HepG2 (cell line): ENCODE data around the gene CEP83. TPM values are rescaled to one million over a fixed set of nuclear protein-coding genes. Genes with fewer than 3 reads are reported as not detected.

Source experiments
- ATAC-seq: fragments of 200-7000 bp; cut with Tn5 transposase; 3 replicates; pipeline ENCODE4 v1.9.1; 2020; ENCODE audit warnings: mild to moderate bottlenecking, moderate library complexity
- BruUV-seq: library from RNA; stranded (reverse); fragments of 400-500 nt; replicated peaks from 2 replicates; lab custom pipeline; 2021; lab: Mats Ljungman, UMichigan
- CTCF ChIA-PET: fragments of 300-600 bp; formaldehyde crosslinking; extraction: SDS; loops from one replicate; lab custom pipeline; 2021; ENCODE audit warnings: low total read pairs, inconsistent platforms, low intra/inter-chr PET ratio; lab: Yijun Ruan, JAX
- POLR2A ChIA-PET: fragments of 350-600 bp; sonication (Branson Sonifier 250); formaldehyde crosslinking; loops from one replicate; lab custom pipeline; 2020; ENCODE audit warnings: antibody characterized with exemption, inconsistent platforms; lab: Yijun Ruan, JAX
- DNase-seq: peaks from one replicate; pipeline ENCODE4 v3.0.0-alpha.2; 2015; ENCODE audit warnings: low spot score
- FAIRE-seq: peaks from 3 replicates; lab custom pipeline; 2011; peaks lifted over from hg19 to GRCh38; lab: Jason Lieb, UNC
- H2AFZ ChIP-seq: one replicate; pipeline ENCODE4 v1.6.1; 2011; ENCODE audit warnings: low read length, inconsistent platforms
- H3K27ac ChIP-seq: fragments of 300-600 bp; 3 replicates; pipeline ENCODE4 v1.8.0; 2011; ENCODE audit warnings: mixed run types, mild to moderate bottlenecking, mixed read lengths, low read length, inconsistent platforms; ENCODE audit not compliant: insufficient read depth; ENCODE audit errors: extremely low read length
- H3K27me3 ChIP-seq, 2 experiments: fragments of 200-600 bp in 1 of 2; 2 replicates in 1 of 2; 3 replicates in 1 of 2; pipeline versions ENCODE4 v1.6.0 to v1.8.0; 2011; ENCODE audit warnings: low read length in 2 of 2, mild to moderate bottlenecking in 2 of 2, moderate library complexity in 2 of 2, inconsistent platforms in 1 of 2; ENCODE audit not compliant: insufficient read depth in 2 of 2, control insufficient read depth in 1 of 2
- H3K36me3 ChIP-seq, 2 experiments: fragments of 200-600 bp in 1 of 2; replicated peaks in 1 of 2; 2 replicates in 1 of 2; 3 replicates in 1 of 2; pipeline versions ENCODE4 v1.5.1 to v1.8.0; 2011; ENCODE audit warnings: low read length in 2 of 2, inconsistent platforms in 1 of 2; ENCODE audit not compliant: insufficient read depth in 2 of 2, control insufficient read depth in 1 of 2
- H3K4me1 ChIP-seq: 2 replicates; pipeline ENCODE4 v1.5.1; 2012; ENCODE audit warnings: low read length, inconsistent platforms; ENCODE audit not compliant: insufficient read depth
- H3K4me2 ChIP-seq: 2 replicates; pipeline ENCODE4 v1.6.0; 2011; ENCODE audit warnings: low read depth, low read length, inconsistent platforms
- H3K4me3 ChIP-seq, 3 experiments: fragments of 200-600 bp in 1 of 3; sonication (generic), shearing (Covaris generic) in 1 of 3; replicated peaks in 1 of 3; 2 replicates each; pipeline ENCODE4 v1.5.1; 2011 to 2016; ENCODE audit warnings: low read length in 3 of 3, inconsistent platforms in 2 of 3, low read depth in 2 of 3, mild to moderate bottlenecking in 2 of 3, control low read depth in 1 of 3, mixed read lengths in 1 of 3; ENCODE audit not compliant: insufficient read depth in 1 of 3
- H3K79me2 ChIP-seq: one replicate; pipeline ENCODE4 v1.6.1; 2011; ENCODE audit warnings: low read length, inconsistent platforms; ENCODE audit not compliant: insufficient read depth
- H3K9ac ChIP-seq: 2 replicates; pipeline ENCODE4 v1.6.0; 2011; ENCODE audit warnings: mild to moderate bottlenecking, low read depth, low read length, inconsistent platforms; ENCODE audit not compliant: insufficient read depth
- H3K9me3 ChIP-seq: 2 replicates; pipeline ENCODE4 v1.5.1; 2012; ENCODE audit warnings: mild to moderate bottlenecking, low read length
- H4K20me1 ChIP-seq: 2 replicates; pipeline ENCODE4 v1.6.0; 2011; ENCODE audit warnings: inconsistent platforms, mild to moderate bottlenecking, low read length, moderate library complexity; ENCODE audit not compliant: insufficient read depth
- ZNF317 ChIP-seq: sonication (generic); formaldehyde crosslinking; IDR thresholded peaks from 2 replicates; pipeline ENCODE4 v1.5.0; 2020; ENCODE audit warnings: mild to moderate bottlenecking, missing genetic modification reagents
- WGBS: methylation state at CpG from one replicate; pipeline ENCODE4 v1.1.6; 2017; ENCODE audit warnings: low lambda C conversion rate; 5-methylcytosine and 5-hydroxymethylcytosine counted together
- in situ Hi-C: cut with HindIII; loops from 2 replicates; pipeline ENCODE4 v1.10.0; 2017; ENCODE audit warnings: low pct_unique_long_range_greater_than_20kb; ENCODE audit not compliant: extremely low pct_ligation_motif_present
- intact Hi-C: fragments of 100-400 bp; cut with micrococcal nuclease; formaldehyde crosslinking; loops from one replicate; pipeline ENCODE4 v1.10.0; 2022; ENCODE audit not compliant: unreplicated experiment
- polyA plus RNA-seq, 8 experiments: library from polyadenylated mRNA; depleted of rRNA in 3 of 8; stranded (reverse) in 7 of 8; unstranded in 1 of 8; fragments of >200 nt; fragmentation: Illumina TruSeq in 4 of 8; extraction: Trizol in 4 of 8; gene quantifications; 2 replicates each; pipeline versions ENCODE4 v1.2.1 to v1.2.3, GENCODE V29; 2011 to 2016; ENCODE audit warnings: low read depth in 4 of 8, missing spikeins in 1 of 8, mixed read lengths in 1 of 8; ENCODE audit not compliant: insufficient read depth in 1 of 8
- total RNA-seq, 5 experiments: library from RNA; depleted of rRNA; stranded (reverse); fragments of >200 nt; fragmentation: Illumina TruSeq; extraction: Trizol; gene quantifications; 2 replicates each; pipeline ENCODE4 v1.2.3, GENCODE V29; 2016; ENCODE audit warnings: low read depth in 1 of 5
- TF ChIP-seq, protein P1 (sequence below): sonication (generic); formaldehyde crosslinking; IDR thresholded peaks from 2 replicates; pipeline ENCODE4 v1.4.0; 2020; ENCODE audit warnings: missing genetic modification reagents, borderline replicate concordance

Gene CEP83
- total and polyA plus RNA-seq, 2 of the 13 experiments (the other 11 are each of a cell fraction or from before 2014, with no cell fraction given), result 6.2 to 19.2 TPM

DNA sequence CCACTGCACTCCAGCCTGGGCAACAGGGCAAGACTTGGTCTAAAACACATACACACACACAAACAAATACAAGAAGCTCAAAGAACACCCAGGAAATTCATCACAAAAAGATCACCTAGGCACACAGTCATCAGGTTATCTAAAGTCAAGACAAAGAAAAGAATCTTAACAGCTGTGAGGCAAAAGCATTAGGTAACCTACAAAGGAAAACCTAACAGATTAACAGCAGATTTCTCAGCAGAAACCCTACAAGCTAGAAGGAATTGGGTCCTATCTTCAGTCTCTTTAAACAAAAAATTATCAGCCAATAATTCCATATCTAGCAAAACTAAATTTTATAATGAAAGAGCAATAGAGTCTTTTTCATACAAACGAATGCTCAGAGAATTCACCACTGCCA, 22.4 kb downstream of the CEP83 start:
- POLR2A ChIA-PET, result no interaction called here
- no peak overlapping the region for H3K4me3 ChIP-seq
- CTCF ChIA-PET, result no interaction called here
- no peaks in the 10 kb centered on the region for H4K20me1 ChIP-seq
- H3K27ac ChIP-seq, result no peak overlapping the region
- H3K27me3 ChIP-seq, result no peaks in the 10 kb centered on the region
- no peak for ATAC-seq
- H2AFZ ChIP-seq, result no peak overlapping the region
- no TSS peak for BruUV-seq
- TF ChIP-seq, protein P1, sequence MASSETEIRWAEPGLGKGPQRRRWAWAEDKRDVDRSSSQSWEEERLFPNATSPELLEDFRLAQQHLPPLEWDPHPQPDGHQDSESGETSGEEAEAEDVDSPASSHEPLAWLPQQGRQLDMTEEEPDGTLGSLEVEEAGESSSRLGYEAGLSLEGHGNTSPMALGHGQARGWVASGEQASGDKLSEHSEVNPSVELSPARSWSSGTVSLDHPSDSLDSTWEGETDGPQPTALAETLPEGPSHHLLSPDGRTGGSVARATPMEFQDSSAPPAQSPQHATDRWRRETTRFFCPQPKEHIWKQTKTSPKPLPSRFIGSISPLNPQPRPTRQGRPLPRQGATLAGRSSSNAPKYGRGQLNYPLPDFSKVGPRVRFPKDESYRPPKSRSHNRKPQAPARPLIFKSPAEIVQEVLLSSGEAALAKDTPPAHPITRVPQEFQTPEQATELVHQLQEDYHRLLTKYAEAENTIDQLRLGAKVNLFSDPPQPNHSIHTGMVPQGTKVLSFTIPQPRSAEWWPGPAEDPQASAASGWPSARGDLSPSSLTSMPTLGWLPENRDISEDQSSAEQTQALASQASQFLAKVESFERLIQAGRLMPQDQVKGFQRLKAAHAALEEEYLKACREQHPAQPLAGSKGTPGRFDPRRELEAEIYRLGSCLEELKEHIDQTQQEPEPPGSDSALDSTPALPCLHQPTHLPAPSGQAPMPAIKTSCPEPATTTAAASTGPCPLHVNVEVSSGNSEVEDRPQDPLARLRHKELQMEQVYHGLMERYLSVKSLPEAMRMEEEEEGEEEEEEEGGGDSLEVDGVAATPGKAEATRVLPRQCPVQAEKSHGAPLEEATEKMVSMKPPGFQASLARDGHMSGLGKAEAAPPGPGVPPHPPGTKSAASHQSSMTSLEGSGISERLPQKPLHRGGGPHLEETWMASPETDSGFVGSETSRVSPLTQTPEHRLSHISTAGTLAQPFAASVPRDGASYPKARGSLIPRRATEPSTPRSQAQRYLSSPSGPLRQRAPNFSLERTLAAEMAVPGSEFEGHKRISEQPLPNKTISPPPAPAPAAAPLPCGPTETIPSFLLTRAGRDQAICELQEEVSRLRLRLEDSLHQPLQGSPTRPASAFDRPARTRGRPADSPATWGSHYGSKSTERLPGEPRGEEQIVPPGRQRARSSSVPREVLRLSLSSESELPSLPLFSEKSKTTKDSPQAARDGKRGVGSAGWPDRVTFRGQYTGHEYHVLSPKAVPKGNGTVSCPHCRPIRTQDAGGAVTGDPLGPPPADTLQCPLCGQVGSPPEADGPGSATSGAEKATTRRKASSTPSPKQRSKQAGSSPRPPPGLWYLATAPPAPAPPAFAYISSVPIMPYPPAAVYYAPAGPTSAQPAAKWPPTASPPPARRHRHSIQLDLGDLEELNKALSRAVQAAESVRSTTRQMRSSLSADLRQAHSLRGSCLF (CRISPR knock-in tag), result no peak
- TF ChIP-seq ZNF317 (CRISPR knock-in tag), result peak; percentile 82; the same call in 1 of the 2 replicates
- TF ChIP-seq, all 625 proteins: peak for 1
- in situ Hi-C loops, result loop anchor here (10.0 kb wide), 1 partner anchor 293 kb away; the partner anchor contains the start of gene PLXNC1
- FAIRE-seq (no peak), DNase-seq (no peak)
- no peak overlapping the region for H3K9ac ChIP-seq
- no peaks in the 10 kb centered on the region for H3K36me3 ChIP-seq
- no peaks in the 10 kb centered on the region for H3K9me3 ChIP-seq
- H3K79me2 ChIP-seq, result peaks cover 24% of the 10 kb centered on the region
- H3K4me1 ChIP-seq, result peaks cover 39% of the 10 kb centered on the region
- WGBS, result 100% methylated on average over 1 of the region's 1 CpG
- no peak overlapping the region for H3K4me2 ChIP-seq
- intact Hi-C loops, result loop anchor here (10.0 kb wide), 1 partner anchor 113 kb away; no protein-coding TSS in a partner anchor
